Heart left ventricle (tissue), 16 donors: ENCODE data around the gene COL27A1. TPM values are rescaled to one million over a fixed set of nuclear protein-coding genes. Genes with fewer than 3 reads are reported as not detected.

ENCODE experiments used
- ATAC-seq, 4 donors: fragments of 200-7000 bp; cut with Tn5 transposase; one replicate each; pipeline ENCODE4 v1.9.1; 2020 to 2022; ENCODE audit warnings: moderate library complexity in 4 of 4, mild to moderate bottlenecking in 3 of 4, moderate number of reproducible peaks in 1 of 4
- DNase-seq, 5 donors: peaks; one replicate each; pipeline ENCODE4 v3.0.0-alpha.2; 2020
- H3K27ac ChIP-seq, 12 donors: fragments of 200-600 bp; sonication (generic) in 4 of 12; one replicate each; pipeline versions ENCODE4 v1.5.0 to v1.8.0; 2016 to 2022; ENCODE audit warnings: mild to moderate bottlenecking in 2 of 12
- H3K27me3 ChIP-seq, 9 donors: fragments of 200-600 bp; sonication (generic) in 2 of 9; one replicate each; pipeline versions ENCODE4 v1.5.1 to v1.8.0; 2016 to 2022; ENCODE audit warnings: mild to moderate bottlenecking in 3 of 9
- H3K36me3 ChIP-seq, 9 donors: fragments of 200-600 bp; sonication (generic) in 2 of 9; one replicate each; pipeline versions ENCODE4 v1.5.0 to v1.8.0; 2018 to 2022; ENCODE audit warnings: mild to moderate bottlenecking in 2 of 9
- H3K4me1 ChIP-seq, 12 donors: fragments of 200-600 bp; sonication (generic) in 4 of 12; one replicate each; pipeline versions ENCODE4 v1.5.0 to v1.8.0; 2016 to 2022; ENCODE audit warnings: mild to moderate bottlenecking in 3 of 12
- H3K4me3 ChIP-seq, 12 donors: fragments of 200-600 bp; sonication (generic) in 4 of 12; one replicate each; pipeline versions ENCODE4 v1.5.0 to v1.8.0; 2017 to 2022; ENCODE audit warnings: mild to moderate bottlenecking in 9 of 12, moderate library complexity in 4 of 12
- H3K9me3 ChIP-seq, 12 donors: fragments of 200-600 bp; sonication (generic) in 4 of 12; one replicate each; pipeline versions ENCODE4 v1.5.0 to v1.8.0; 2016 to 2022; ENCODE audit warnings: mild to moderate bottlenecking in 1 of 12
- CTCF ChIP-seq, 12 donors: fragments of 200-600 bp; sonication (generic) in 4 of 12; IDR thresholded peaks; one replicate each; pipeline versions ENCODE4 v1.5.0 to v1.8.0; 2018 to 2022; ENCODE audit warnings: antibody characterized with exemption in 12 of 12, mild to moderate bottlenecking in 5 of 12
- POLR2A ChIP-seq, 2 donors: fragments of 450-650 bp; IDR thresholded peaks; one replicate each; pipeline ENCODE4 v1.6.1; 2017; ENCODE audit warnings: antibody characterized with exemption in 2 of 2, mild to moderate bottlenecking in 2 of 2, moderate library complexity in 2 of 2
- WGBS, 4 donors: extraction: QIAGEN DNeasy Blood & Tissue Kit in 2 of 4; methylation state at CpG; one replicate each; pipeline versions ENCODE4 v1.1.5 to v1.1.7; 2013 to 2018; 5-methylcytosine and 5-hydroxymethylcytosine counted together
- intact Hi-C, 10 donors: fragments of 100-400 bp; cut with DNase I; formaldehyde crosslinking; loops; one replicate each; pipeline versions ENCODE4 v1.11.1 to v1.14.2; 2022
- polyA plus RNA-seq, 2 donors: library from polyadenylated mRNA; stranded (reverse); fragments of 200-250 nt; gene quantifications; one replicate each; pipeline ENCODE4 v1.2.3, GENCODE V29; 2013
- total RNA-seq, 9 donors: library from RNA; depleted of rRNA in 2 of 9; stranded (reverse); fragments of >200 nt in 2 of 9; fragmentation: NEBNext Ultra II Directional in 3 of 9; extraction: Animal tissue kit (Norgen Biotek cat#: 25700) in 3 of 9; gene quantifications; one replicate each; pipeline versions ENCODE4 v1.1.0 to v1.2.4, GENCODE V29; 2016 to 2023
- donor health status: ischemic (EF 13 %, LVEDD 7.1; RV severe dilation, severe dysfunction).
- donor health status: healthy with polysubstance abuse.
- donor health status: DM: no; HTN: yes; CAD: no.
- donor health status: DM: no; HTN: no; CAD: no.
- donor health status: ischemic (EF 25% LVEDD 6.9; RV normal size, moderate dysfunction).
- donor health status: ischemic (EF 25% LVEDD 5.7; RV mildly dilated, moderate dysfunction).
- donor health status: healthy.
- donor health status: DM: yes; HTN: yes; CAD: no.
- donor health status: ischemic (EF 35%, LVEDD 5.7; RV mildly dilated, moderate dysfunction).
- donor health status: nonischemic (EF 11% LVEDD 7.7; RV severe dilation, severe dysfunction).
- donor health status: DM: yes; HTN: yes; CAD: no.
- donor health status: PGD.
- donor health status: ischemic (EF 29% LVEDD 5.4; RV normal size, mild dysfunction).
- donor health status: nonischemic (EF 23%, LVEDD 6.1; RV moderate dilation, normal function).

Gene COL27A1
- total and polyA plus RNA-seq, 11 donors, result 2.3 to 14.2 (median 5.2) TPM

GRCh38 chr9:114156657-114157421 lies 1.5 kb downstream of the COL27A1 start:
- WGBS, 4 donors, result 50 to 65% (median 57%) methylated on average over 30 to 31 of the region's 31 CpGs

GRCh38 chr9:114157516-114158176 lies 2.3 kb downstream of the COL27A1 start:
- ATAC-seq (no peak), DNase-seq (no peak)
- Histone ChIP-seq H3K9me3 (no peaks in the 10 kb centered on the region), H3K4me1 (peaks cover 0 to 44% (median 18%) of the 10 kb centered on the region in 12 donors), H3K27ac (peak overlapping the region in 2 of 12 donors; percentile 7 to 75), H3K36me3 (no peaks in the 10 kb centered on the region), H3K4me3 (no peak overlapping the region), H3K27me3 (peaks cover 0 to 37% (median 17%) of the 10 kb centered on the region in 9 donors)
- TF ChIP-seq CTCF (IDR thresholded peaks at IDR 0.05) (no peak), POLR2A (IDR thresholded peaks at IDR 0.05) (no peak)
- WGBS, 4 donors, result 72 to 90% (median 82%) methylated on average over 9 of the region's 9 CpGs
- intact Hi-C loops, result loop anchor here in 9 of 10 donors (5.0 to 10.0 kb wide), 10 partner anchors 50 to 135 kb away; no protein-coding TSS in a partner anchor

More at GRCh38 chr9:114156657-114157421, 1.5 kb downstream of the COL27A1 start:
- H3K27me3 ChIP-seq, result peaks cover 0 to 39% (median 17%) of the 10 kb centered on the region in 9 donors
- H3K27ac ChIP-seq, result peak overlapping the region in 10 of 12 donors; percentile 24 to 77 (median 72)
- intact Hi-C loops, result loop anchor here in 9 of 10 donors (5.0 to 10.0 kb wide), 10 partner anchors 50 to 135 kb away; no protein-coding TSS in a partner anchor
- H3K4me3 ChIP-seq, result peak overlapping the region in 11 of 12 donors; percentile 58 to 84 (median 67)
- ATAC-seq, result peak; percentile 30 to 77 (median 68)
- H3K4me1 ChIP-seq, result peaks cover 0 to 41% (median 14%) of the 10 kb centered on the region in 12 donors
- no peaks in the 10 kb centered on the region for H3K9me3 ChIP-seq
- no peaks in the 10 kb centered on the region for H3K36me3 ChIP-seq
- DNase-seq, result peak; percentile 55 to 82 (median 67)
- TF ChIP-seq POLR2A (IDR thresholded peaks at IDR 0.05), result no peak
- peak in 1 of 12 donors; percentile 13 for TF ChIP-seq CTCF (IDR thresholded peaks at IDR 0.05)

GRCh38 chr9:114158482-114159130 lies 3.3 kb downstream of the COL27A1 start:
- no peaks in the 10 kb centered on the region for H3K36me3 ChIP-seq
- no peak overlapping the region for H3K27ac ChIP-seq
- no peak overlapping the region for H3K4me3 ChIP-seq
- DNase-seq, result no peak
- TF ChIP-seq CTCF (IDR thresholded peaks at IDR 0.05) (no peak), POLR2A (IDR thresholded peaks at IDR 0.05) (no peak)
- H3K27me3 ChIP-seq, result peaks cover 0 to 27% (median 10%) of the 10 kb centered on the region in 9 donors
- H3K4me1 ChIP-seq, result peaks cover 4 to 51% (median 26%) of the 10 kb centered on the region in 12 donors
- 64 to 76% (median 74%) methylated on average over 9 to 10 of the region's 10 CpGs for WGBS, 4 donors
- no peak for ATAC-seq
- intact Hi-C loops, result loop anchor here in 9 of 10 donors (5.0 to 10.0 kb wide), 10 partner anchors 49 to 134 kb away; no protein-coding TSS in a partner anchor
- H3K9me3 ChIP-seq, result no peaks in the 10 kb centered on the region
